Measurements from ENCODE around the gene DCC. TPM values are rescaled to one million over a fixed set of nuclear protein-coding genes. Genes with fewer than 3 reads are reported as not detected.

Gene DCC
- total RNA-seq, 2 experiments from 2014 or later, result not detected

- Mint-ChIP-seq H3K36me3 (ENCODE audit: low read depth) (no peaks in the 10 kb centered on the region), H3K4me1 (ENCODE audit: low read depth) (no peaks in the 10 kb centered on the region), H3K4me3 (no peak overlapping the region), H3K27me3 (no peaks in the 10 kb centered on the region), H3K9me3 (peaks cover 2% of the 10 kb centered on the region), H3K27ac (no peak overlapping the region)
- peaks cover 0 to 5% of the 10 kb centered on the region in 2 experiments for H3K9me3 ChIP-seq (ENCODE audit: control insufficient read depth in 1 of 2, insufficient read depth in 1 of 2, low read length in 2 of 2)
- no peaks in the 10 kb centered on the region for H3K36me3 ChIP-seq (ENCODE audit: insufficient read depth, low read length)
- no peaks in the 10 kb centered on the region for H3K27me3 ChIP-seq (ENCODE audit: control insufficient read depth in 1 of 2, insufficient read depth in 2 of 2, low read length in 2 of 2)
- CTCF ChIA-PET, result no interaction called here
- no peaks in the 10 kb centered on the region for H3K4me1 ChIP-seq (ENCODE audit: insufficient read depth, low read length)
- DNase-seq, result no peak
- TF ChIP-seq CTCF (IDR thresholded peaks at IDR 0.05), result no peak
- POLR2A ChIA-PET, result no interaction called here
- no peak overlapping the region for H3K4me3 ChIP-seq (ENCODE audit: low read length)
- intact Hi-C loops (cut with DNase I, micrococcal nuclease), result no loop called here
- ATAC-seq (ENCODE audit: poor library complexity), result no peak
- H3K27ac ChIP-seq (ENCODE audit: low read depth in 1 of 2, low read length in 2 of 2), result no peak overlapping the region
Observed at GRCh38 chr18:52431683-52432082, 91.7 kb downstream of the DCC start.

GRCh38 chr18:52433797-52434196 lies 93.8 kb downstream of the DCC start:
- ATAC-seq (ENCODE audit: poor library complexity) (no peak), DNase-seq (no peak)
- ChIA-PET CTCF (no interaction called here), POLR2A (no interaction called here)
- no peaks in the 10 kb centered on the region for H3K4me1 ChIP-seq (ENCODE audit: insufficient read depth, low read length)
- H3K27me3 Mint-ChIP-seq, result no peaks in the 10 kb centered on the region
- peaks cover 0 to 5% of the 10 kb centered on the region in 2 experiments for H3K9me3 ChIP-seq (ENCODE audit: control insufficient read depth in 1 of 2, insufficient read depth in 1 of 2, low read length in 2 of 2)
- H3K4me3 ChIP-seq (ENCODE audit: low read length), result no peak overlapping the region
- H3K4me3 Mint-ChIP-seq, result no peak overlapping the region
- H3K4me1 Mint-ChIP-seq (ENCODE audit: low read depth), result no peaks in the 10 kb centered on the region
- no peaks in the 10 kb centered on the region for H3K36me3 ChIP-seq (ENCODE audit: insufficient read depth, low read length)
- no peaks in the 10 kb centered on the region for H3K27me3 ChIP-seq (ENCODE audit: control insufficient read depth in 1 of 2, insufficient read depth in 2 of 2, low read length in 2 of 2)
- no peaks in the 10 kb centered on the region for H3K36me3 Mint-ChIP-seq (ENCODE audit: low read depth)
- TF ChIP-seq CTCF (IDR thresholded peaks at IDR 0.05), result no peak
- no peaks in the 10 kb centered on the region for H3K9me3 Mint-ChIP-seq
- H3K27ac ChIP-seq (ENCODE audit: low read depth in 1 of 2, low read length in 2 of 2), result no peak overlapping the region
- H3K27ac Mint-ChIP-seq, result no peak overlapping the region
- intact Hi-C loops (cut with DNase I, micrococcal nuclease), result no loop called here

- intact Hi-C loops (cut with DNase I, micrococcal nuclease), result no loop called here
- Mint-ChIP-seq H3K4me3 (no peak overlapping the region), H3K4me1 (ENCODE audit: low read depth) (no peaks in the 10 kb centered on the region), H3K27ac (no peak overlapping the region), H3K9me3 (no peaks in the 10 kb centered on the region), H3K27me3 (no peaks in the 10 kb centered on the region), H3K36me3 (ENCODE audit: low read depth) (no peaks in the 10 kb centered on the region)
- no peak for DNase-seq
- Histone ChIP-seq H3K4me3 (ENCODE audit: low read length) (no peak overlapping the region), H3K36me3 (ENCODE audit: insufficient read depth, low read length) (no peaks in the 10 kb centered on the region), H3K27me3 (ENCODE audit: control insufficient read depth in 1 of 2, insufficient read depth in 2 of 2, low read length in 2 of 2) (no peaks in the 10 kb centered on the region), H3K4me1 (ENCODE audit: insufficient read depth, low read length) (no peaks in the 10 kb centered on the region), H3K27ac (ENCODE audit: low read depth in 1 of 2, low read length in 2 of 2) (no peak overlapping the region), H3K9me3 (ENCODE audit: control insufficient read depth in 1 of 2, insufficient read depth in 1 of 2, low read length in 2 of 2) (peaks cover 0 to 5% of the 10 kb centered on the region in 2 experiments)
- POLR2A ChIA-PET, result no interaction called here
- CTCF ChIA-PET, result no interaction called here
- no peak for ATAC-seq (ENCODE audit: poor library complexity)
- no peak for TF ChIP-seq CTCF (IDR thresholded peaks at IDR 0.05)
Observed at GRCh38 chr18:52435301-52435700, 95.3 kb downstream of the DCC start.
